Measurements from ENCODE around the gene AKT2. TPM values are rescaled to one million over a fixed set of nuclear protein-coding genes. Genes with fewer than 3 reads are reported as not detected.

Gene AKT2
- total RNA-seq, 1 donor from 2014 or later = 85.1 TPM

GRCh38 chr19:40246292-40247073 is 38.7 kb downstream of the AKT2 start:
- Histone ChIP-seq H3K79me2 (ENCODE audit: low read depth) (no peaks in the 10 kb centered on the region), H3F3A (ENCODE audit: low read depth) (no peaks in the 10 kb centered on the region), H3K9me3 (ENCODE audit: low read depth) (no peaks in the 10 kb centered on the region), H3K4me1 (no peaks in the 10 kb centered on the region), H3K4me3 (no peak overlapping the region), H3K4me2 (no peak overlapping the region), H3K27ac (no peak overlapping the region), H3K9ac (no peak overlapping the region), H2AFZ (replicated peaks) (no peak overlapping the region), H4K20me1 (ENCODE audit: low read depth) (peaks cover 14% of the 10 kb centered on the region), H3K27me3 (no peaks in the 10 kb centered on the region), H3K36me3 (no peaks in the 10 kb centered on the region)
- H3K27me3 Mint-ChIP-seq (ENCODE audit: insufficient read depth, low read depth) = peaks cover 1% of the 10 kb centered on the region
- H3K4me3 Mint-ChIP-seq = no peak overlapping the region
- peaks cover 12% of the 10 kb centered on the region for H3K4me1 Mint-ChIP-seq
- DNase-seq (ENCODE audit: low spot score) = no peak
- no peak for TF ChIP-seq CTCF (IDR thresholded peaks at IDR 0.05)
- TF ChIP-seq EZH2 (IDR thresholded peaks at IDR 0.05) = no peak
- no peak for TF ChIP-seq EZH2phosphoT487 (IDR thresholded peaks at IDR 0.05)
- H3K27ac Mint-ChIP-seq = no peak overlapping the region
- peaks cover 5% of the 10 kb centered on the region for H3K36me3 Mint-ChIP-seq
- no peaks in the 10 kb centered on the region for H3K9me3 Mint-ChIP-seq

GRCh38 chr19:40245506-40246128 is 39.5 kb downstream of the AKT2 start:
- Histone ChIP-seq H3K27me3 (no peaks in the 10 kb centered on the region), H3K9ac (no peak overlapping the region), H3K36me3 (no peaks in the 10 kb centered on the region), H3K4me2 (no peak overlapping the region), H3K4me3 (no peak overlapping the region), H3K4me1 (no peaks in the 10 kb centered on the region), H3K79me2 (ENCODE audit: low read depth) (no peaks in the 10 kb centered on the region), H3F3A (ENCODE audit: low read depth) (no peaks in the 10 kb centered on the region), H3K27ac (no peak overlapping the region), H4K20me1 (ENCODE audit: low read depth) (peaks cover 14% of the 10 kb centered on the region), H2AFZ (replicated peaks) (no peak overlapping the region), H3K9me3 (ENCODE audit: low read depth) (no peaks in the 10 kb centered on the region)
- H3K4me3 Mint-ChIP-seq = no peak overlapping the region
- DNase-seq (ENCODE audit: low spot score) = no peak
- TF ChIP-seq EZH2 (IDR thresholded peaks at IDR 0.05) (no peak), CTCF (IDR thresholded peaks at IDR 0.05) (no peak), EZH2phosphoT487 (IDR thresholded peaks at IDR 0.05) (no peak)
- H3K27ac Mint-ChIP-seq = no peak overlapping the region
- peaks cover 2% of the 10 kb centered on the region for H3K27me3 Mint-ChIP-seq (ENCODE audit: insufficient read depth, low read depth)
- no peaks in the 10 kb centered on the region for H3K9me3 Mint-ChIP-seq
- H3K4me1 Mint-ChIP-seq = peaks cover 12% of the 10 kb centered on the region
- H3K36me3 Mint-ChIP-seq = peaks cover 8% of the 10 kb centered on the region

DNA sequence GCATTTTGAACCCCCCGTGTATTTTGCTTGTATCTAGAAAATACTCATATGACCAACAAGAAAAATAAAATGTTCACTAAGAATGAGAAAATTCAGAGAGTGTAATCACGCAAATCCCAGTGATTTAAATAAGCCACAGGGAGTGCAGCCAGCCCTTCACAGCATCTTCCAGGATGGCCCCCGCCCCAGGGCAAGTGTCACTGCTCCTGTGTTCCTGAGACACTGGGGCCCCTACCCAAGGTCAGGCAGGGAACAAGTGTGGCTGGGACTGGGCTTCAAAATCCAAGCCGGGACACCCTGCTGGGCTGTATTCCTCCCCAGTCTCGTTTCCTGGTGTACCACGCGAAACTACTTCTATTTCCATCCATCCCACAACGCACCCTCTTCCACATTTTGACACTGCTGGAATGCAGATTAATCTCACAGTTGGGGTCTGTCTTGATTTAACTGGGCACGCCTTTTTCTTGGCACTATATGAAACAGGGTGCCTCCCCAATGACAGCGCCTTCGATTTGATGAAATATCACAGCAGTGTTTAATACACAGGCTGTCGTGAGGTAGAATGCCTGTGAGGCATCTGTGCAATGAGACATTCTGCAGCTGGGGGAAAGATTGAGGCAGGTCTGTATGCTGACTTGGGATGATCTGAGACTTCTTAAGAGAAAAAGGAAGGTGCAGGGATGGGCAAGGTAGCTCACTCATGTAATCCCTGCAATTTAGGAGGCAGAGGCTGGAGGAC is 40.4 kb downstream of the AKT2 start:
- peaks cover 6% of the 10 kb centered on the region for H3K36me3 Mint-ChIP-seq
- Histone ChIP-seq H3K4me2 (no peak overlapping the region), H3K36me3 (no peaks in the 10 kb centered on the region), H3K9ac (no peak overlapping the region), H3K4me1 (no peaks in the 10 kb centered on the region), H3K27me3 (no peaks in the 10 kb centered on the region), H3K79me2 (ENCODE audit: low read depth) (no peaks in the 10 kb centered on the region), H3K27ac (no peak overlapping the region), H3K4me3 (no peak overlapping the region), H4K20me1 (ENCODE audit: low read depth) (peaks cover 19% of the 10 kb centered on the region), H2AFZ (replicated peaks) (no peak overlapping the region), H3K9me3 (ENCODE audit: low read depth) (no peaks in the 10 kb centered on the region), H3F3A (ENCODE audit: low read depth) (no peaks in the 10 kb centered on the region)
- H3K27me3 Mint-ChIP-seq (ENCODE audit: insufficient read depth, low read depth) = peaks cover 2% of the 10 kb centered on the region
- no peak for TF ChIP-seq EZH2phosphoT487 (IDR thresholded peaks at IDR 0.05)
- no peak for TF ChIP-seq EZH2 (IDR thresholded peaks at IDR 0.05)
- no peak for TF ChIP-seq CTCF (IDR thresholded peaks at IDR 0.05)
- peaks cover 12% of the 10 kb centered on the region for H3K4me1 Mint-ChIP-seq
- no peaks in the 10 kb centered on the region for H3K9me3 Mint-ChIP-seq
- H3K4me3 Mint-ChIP-seq = no peak overlapping the region
- no peak for DNase-seq (ENCODE audit: low spot score)
- no peak overlapping the region for H3K27ac Mint-ChIP-seq
